GM20431 (cell line): Measurements from ENCODE around the gene C16orf87.
"Not testable (repeated sequence)": the region's sequence is repeated elsewhere in the genome, so short reads cannot be mapped to it uniquely, and the experiment has no call there.

Experiments
- in situ Hi-C: fragments of 300-500 bp; cut with MseI, MboI; formaldehyde crosslinking; loops from one replicate; pipeline ENCODE4 v1.15.0; 2020; ENCODE audit warnings: low sequenced_read_pairs; ENCODE audit not compliant: unreplicated experiment

The C16orf87 gene

DNA sequence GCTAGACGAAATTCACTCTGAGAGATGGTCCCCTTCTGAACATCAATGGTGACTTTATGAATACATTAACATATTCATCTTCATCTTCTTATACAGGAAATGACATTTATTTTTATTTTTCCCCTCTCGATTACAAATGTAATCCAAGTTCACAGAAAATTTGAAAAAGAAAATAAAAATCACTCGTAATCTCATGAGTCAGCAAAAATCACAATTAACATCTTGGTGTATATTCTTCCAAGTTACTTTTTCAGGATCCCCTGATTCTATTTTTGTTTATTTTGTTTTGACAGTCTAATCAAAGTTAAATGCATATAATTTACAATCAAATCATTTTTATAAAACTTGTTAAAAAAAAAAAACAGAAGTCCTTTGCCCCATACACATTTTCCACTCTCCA, 27.6 kb downstream of the C16orf87 start:
- in situ Hi-C loops, result no loop called here

DNA sequence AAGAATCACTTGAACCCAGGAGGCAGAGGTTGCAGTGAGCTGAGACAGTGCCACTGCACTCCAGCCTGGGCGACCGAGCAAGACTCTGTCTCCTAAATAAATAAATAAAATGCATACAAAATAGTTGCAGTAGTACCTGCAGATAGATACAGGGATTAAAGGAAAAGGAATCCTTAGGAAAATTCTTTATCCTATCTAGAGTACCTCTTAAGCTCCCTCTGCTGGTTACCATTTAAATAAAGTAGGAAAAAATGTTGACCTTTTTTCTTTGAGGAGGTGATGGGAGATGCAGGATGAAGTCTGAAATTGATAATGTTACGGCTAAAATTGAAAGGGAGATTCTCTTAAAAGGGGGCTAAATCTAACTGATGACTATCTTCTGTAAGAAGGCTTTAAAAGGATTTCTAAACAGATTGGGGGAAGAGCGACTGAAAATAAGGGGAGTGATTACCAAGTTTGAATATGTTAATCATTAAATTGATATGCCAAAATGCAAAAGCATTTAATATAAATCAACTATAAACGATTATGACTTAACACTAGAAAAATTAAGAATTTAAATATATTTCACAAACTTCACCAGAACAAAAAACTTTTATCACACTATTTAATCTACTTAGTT, 29.4 kb downstream of the C16orf87 start:
- in situ Hi-C loops, result no loop called here

DNA sequence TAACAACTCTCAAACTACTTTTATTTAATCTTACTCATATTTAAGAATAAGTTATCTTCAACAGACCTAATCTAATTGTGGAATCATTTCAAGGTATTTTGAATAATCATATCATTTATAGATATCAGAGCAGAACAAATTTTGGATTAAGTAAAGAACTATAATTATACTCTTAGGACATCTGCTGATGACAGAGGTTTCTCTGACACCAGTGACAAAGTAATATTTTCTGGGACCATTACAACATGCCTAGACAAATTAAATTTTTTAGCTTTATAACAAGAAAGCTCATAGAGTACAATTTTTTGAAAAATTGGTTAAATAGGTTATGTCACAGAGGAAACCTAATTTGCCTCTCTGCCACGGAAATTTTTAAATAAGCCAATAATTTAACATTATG, 30.5 kb downstream of the C16orf87 start:
- in situ Hi-C loops, result no loop called here

DNA sequence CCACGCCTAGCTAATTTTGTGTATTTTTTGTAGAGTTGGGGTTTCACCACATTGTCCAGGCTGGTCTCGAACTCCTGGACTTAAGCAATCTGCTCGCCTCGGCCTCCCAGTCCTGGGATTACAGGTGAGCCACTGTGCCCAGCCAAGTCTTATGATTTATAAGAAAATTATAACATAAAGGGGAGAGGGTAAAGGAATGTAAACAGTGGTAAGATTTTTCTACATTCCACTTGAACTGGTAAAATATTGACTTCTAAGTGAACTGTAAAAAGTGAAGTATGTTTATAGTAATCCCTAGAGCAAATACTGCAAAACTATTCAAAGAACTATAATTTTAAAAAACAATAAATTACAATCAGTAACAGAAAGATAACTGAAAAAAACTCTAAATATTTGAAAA, 33.5 kb downstream of the C16orf87 start:
- in situ Hi-C loops, result no loop called here

DNA sequence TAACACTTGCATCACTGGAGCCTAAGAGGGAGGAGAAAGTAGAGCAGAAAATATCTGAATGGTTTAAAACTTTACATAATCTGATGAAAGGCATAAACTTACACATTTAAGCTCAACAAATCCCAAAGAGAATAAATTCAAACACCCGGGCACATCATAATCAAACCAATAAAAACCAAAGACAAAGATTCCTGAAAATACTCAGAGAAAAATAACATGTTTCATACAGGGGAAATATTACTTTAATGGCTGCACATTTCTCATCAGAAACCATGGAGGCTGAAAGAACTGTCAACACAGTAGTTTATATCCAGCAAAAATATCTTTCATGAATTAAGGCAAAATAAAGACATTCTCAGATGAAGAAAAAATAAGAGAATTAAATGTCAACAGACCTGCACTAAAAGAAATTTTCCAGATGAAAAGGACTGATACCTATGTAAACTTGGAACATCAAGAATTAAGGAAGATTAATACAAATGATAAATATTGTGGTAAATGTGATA, 34.2 kb downstream of the C16orf87 start:
- in situ Hi-C loops, result no loop called here

DNA sequence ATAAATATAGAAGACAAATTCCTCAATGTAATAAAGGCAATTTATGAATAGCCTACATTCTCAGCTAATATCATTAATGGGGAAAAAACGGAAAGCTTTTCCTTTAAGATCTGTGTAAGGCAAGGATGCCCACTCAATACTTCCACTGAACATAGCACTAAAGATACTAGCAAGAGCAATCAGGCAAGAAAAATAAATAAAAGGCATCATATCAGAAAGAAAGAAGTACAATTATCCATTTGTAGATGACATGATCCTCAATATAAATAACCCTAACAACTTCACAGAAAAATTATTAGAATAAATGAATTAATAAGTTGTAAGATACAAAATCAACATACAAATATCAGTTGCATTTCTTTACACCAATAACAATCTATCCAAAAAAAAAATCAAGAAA, 37.1 kb downstream of the C16orf87 start:
- in situ Hi-C loops, result no loop called here

DNA sequence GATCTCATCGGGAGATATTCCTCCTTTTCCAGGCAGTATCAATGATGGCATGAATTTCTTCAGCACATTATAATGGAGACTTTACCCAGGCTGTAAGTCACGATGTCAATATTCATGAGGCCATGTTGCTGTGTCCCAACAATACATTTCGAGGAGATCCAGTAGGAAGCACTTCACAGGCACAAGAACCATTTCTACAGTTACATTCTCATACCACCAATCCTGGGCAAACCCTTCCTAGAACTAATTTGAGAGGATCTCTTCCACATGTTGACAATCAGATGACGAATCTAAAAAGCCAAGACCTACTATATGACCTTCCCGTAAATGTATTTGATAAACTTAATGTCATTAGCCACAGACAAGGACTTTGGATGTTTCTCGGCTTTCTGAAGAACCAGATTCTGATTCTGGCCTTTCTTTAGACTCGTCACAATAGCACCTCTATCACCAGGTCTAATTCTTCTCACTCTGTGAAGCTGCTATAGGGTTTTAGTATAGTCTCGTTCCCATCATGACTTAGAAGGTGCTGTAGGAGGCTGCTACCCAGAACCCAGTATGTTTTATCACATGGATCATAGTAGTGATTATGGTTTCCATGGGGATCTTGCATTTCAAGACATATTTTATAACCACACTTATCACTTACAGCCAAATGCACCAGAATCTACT, 40.2 kb downstream of the C16orf87 start:
- in situ Hi-C loops, result no loop called here

DNA sequence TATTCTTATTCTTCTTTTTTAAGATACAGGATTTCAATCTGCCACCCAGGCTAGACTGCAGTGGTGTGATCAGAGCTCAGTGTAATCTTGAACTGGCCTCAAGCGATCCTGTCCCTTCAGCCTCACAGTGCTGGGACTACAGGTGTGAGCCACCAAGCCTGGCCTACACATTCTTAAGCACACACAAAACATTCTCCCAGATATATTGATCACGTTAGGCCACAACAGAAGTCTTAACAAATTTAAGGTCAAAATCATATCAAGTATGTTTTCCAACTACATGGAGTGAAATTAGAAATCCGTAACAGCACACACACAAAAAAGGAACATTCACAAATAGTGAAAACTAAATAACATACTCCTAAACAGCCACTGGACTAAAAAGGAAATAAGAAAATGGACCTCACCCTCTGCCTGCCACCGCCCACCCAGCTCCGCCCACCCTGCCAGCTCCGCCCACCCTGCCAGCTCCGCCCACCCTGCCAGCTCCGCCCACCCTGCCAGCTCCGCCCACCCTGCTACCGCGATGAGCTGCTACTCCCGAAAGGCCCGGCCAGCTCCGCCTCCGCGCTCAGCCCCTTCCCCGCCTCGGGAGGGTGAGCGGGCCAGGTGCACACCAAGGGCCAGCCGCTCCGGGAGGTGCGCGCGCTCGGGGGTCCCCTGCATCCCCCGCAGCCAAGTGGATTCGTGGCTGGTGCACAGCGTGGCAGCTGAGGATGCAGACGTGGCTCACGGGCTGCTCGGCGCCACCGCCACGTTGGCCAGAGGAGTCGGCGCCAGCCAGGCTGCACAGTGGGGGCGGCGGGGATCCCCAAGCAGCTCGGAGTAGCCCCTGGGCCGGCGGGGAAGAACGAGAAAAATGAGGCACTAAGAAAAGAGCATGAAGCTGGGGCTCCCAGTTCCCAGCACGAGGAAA, 41.2 kb downstream of the C16orf87 start:
- in situ Hi-C loops, result no loop called here

DNA sequence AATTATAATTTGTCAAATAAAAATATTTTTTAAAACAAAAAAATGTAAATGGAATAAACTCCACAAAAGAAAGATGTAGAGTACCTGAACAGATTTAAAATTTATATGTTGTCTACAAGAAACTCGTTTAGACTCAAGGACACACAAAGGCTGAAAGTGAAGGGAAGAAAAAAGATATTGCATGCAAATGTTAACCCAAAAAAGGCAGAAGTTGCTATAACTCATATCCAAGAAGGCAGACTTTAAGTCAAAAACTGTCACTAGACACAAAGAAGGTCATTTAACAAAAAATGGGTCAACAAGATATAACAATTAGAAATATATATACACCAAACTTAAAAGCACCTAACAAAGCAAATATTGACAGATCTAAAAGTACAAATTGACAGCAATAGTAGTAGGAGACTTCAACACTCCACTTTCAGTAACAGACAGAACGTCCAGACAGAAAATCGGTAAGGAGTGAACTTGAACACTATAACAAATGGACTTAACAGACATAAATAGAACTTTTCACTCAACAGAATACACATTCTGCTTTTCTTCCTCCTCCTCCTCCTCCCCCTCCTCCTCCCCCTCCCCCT, 42.0 kb downstream of the C16orf87 start:
- in situ Hi-C loops, result no loop called here

DNA sequence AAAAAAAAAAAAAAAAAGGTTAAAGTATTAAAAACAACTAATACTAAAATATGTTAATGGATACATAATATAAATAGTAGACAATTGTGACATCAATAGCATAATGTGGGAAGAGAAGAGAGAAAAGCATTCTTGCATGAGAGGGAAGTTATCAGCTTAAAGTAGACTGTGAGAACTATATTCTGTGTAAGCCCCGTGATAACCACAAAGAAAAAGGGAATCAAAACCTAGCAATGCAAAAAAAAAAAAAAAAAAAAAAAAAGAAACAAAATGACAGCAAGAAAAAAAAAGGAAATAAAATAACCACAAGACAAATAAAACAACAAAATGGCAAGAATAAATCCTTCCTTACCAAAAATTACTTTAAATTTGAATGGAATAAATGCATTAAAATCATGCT, 43.1 kb downstream of the C16orf87 start:
- in situ Hi-C loops, result no loop called here

DNA sequence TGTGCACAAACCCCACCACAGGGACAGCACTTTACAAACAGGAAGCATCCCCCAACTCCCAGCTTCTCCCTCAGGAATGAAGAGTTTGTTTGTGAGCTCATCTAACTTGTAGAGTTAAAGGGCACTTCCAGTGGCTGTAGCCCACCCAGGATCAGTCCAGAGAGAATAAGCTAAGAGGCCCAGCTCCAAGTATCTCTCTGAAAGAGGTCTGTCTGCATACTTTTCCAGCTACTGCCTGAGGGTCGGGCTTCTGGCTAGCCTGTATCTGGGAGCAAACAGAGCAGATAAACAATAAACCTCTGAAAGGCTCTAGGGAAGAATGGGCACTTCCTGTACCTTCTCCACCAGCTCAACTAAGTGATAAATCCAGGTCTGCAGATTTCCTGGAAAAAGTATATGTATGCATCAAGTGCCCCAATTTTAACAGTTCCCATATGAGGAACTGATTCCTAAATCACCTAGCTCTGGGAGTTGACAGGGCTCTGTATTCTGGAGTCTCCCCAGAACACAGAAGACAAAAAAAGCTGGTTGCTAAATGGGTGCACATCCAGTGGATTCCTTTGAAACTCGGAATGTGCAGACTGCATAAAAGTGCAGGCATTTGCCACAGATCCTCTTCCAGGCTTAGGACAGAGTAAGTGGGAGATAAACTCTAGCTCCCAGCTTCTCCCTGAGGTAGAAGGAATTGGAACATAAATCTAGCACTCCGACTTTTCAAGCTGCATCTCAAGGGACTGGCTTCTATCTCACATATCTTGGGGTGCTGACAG, 45.7 kb downstream of the C16orf87 start:
- in situ Hi-C loops, result no loop called here

DNA sequence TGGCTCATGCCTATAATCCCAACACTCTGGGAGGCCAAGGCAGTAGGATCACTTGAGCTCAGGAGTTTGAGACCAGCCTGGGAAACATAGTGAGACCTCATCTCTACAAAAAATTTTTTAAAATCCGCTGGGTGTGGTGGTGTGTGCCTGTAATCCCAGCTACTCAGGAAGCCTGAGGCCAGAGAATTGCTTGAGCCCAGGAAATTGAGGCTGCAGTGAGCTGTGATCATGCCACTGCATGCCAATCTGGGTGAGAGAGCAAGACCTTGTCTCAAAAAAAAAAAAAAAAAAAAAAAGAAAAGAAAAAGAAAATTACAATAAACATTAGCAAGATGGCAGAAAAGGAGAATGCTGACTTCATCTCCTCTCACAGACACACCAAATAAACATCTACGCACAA, 46.4 kb downstream of the C16orf87 start:
- in situ Hi-C loops, result not testable (repeated sequence)

DNA sequence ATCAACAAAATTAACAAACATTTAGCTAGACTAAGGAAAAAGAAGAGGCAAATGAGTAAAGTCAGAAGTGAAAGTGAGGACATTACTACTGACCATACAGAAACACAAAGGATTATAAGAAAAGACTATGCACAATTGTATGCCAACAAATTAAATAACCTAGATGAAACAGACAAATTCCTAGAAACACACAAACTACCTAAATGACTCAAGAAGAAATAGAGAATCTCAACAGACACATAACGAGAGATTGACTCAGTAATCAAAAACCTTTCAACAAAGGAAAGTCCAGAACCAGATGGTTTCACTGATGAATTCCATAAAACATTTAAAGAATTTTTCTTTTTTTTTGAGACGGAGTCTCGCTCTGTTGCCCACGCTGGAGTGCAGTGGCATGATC, 47.2 kb downstream of the C16orf87 start:
- in situ Hi-C loops, result no loop called here

DNA sequence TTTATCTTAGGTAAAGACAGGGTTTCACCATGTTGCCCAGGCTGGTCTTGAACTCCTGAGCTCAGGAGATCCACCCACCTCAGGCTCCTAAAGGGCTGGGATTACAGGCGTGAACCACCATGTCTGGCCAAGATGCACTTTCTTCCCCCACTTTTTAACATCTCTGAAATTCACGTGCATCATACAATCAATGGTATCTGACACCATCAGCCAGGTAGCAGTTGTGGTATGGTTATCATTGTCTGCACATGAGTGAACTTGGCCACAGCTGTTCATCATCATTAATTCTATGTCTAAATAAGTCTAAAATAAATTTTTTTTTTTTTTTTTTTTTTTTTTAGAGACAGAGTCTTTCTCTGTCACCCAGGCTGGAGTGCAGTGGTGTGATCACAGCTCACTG, 48.7 kb downstream of the C16orf87 start:
- in situ Hi-C loops, result no loop called here

DNA sequence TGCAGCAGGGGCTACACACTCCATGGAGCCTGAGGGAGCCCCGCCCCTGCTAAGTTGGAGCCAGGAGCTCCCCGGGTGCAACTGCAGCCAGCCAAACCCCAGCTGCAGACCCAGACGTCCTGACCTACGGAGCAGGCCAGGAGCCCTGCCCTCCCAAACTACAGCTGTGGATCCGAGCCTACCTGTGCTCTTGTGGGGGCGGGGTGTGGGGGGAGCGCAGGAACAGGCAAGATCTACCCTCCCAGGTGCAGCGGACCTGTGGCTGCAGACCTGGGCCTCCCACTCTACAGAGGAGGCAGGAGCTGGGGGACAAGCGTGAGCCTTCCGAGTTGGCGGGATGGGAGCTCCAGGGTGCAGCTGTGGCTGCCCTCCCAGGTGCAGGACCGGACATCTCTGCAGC, 53.2 kb downstream of the C16orf87 start:
- in situ Hi-C loops, result no loop called here

DNA sequence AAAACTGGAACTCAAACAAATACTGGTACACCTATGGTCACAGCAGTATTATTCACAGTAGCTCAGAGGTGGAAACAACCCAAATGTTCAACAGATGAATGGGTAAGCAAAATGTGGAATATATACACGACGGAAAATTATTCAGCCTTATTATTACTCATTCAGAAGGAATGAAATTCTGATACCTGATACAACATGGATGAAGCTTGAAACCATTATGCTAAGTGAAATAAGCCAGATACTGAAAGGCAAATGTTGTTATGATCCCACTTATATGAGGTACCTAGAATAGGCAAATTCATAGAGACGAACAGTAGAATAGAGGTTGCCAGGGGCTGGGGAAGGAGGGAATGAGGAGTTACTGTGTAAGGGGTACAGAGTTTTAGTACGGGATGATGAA, 55.8 kb downstream of the C16orf87 start:
- in situ Hi-C loops, result no loop called here

DNA sequence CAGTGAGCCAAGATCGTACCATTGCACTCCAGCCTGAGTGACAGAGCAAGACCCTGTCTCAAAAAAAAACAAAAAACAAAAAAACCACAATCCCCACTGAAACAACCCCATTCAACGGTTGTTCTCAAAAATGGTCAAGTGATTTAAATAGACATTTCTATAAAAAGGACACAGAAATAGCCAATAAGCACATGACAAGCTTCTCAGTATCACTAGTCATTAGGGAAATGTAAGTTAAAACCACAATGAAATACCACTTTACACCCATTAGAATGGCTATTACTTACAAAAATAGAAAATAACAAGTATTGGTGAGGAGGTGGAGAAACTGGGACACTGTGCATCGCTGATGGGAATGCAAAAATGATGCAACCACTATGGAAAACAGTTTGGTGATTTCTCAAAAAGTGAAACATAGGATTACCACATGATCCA, 56.2 kb downstream of the C16orf87 start:
- in situ Hi-C loops, result no loop called here

DNA sequence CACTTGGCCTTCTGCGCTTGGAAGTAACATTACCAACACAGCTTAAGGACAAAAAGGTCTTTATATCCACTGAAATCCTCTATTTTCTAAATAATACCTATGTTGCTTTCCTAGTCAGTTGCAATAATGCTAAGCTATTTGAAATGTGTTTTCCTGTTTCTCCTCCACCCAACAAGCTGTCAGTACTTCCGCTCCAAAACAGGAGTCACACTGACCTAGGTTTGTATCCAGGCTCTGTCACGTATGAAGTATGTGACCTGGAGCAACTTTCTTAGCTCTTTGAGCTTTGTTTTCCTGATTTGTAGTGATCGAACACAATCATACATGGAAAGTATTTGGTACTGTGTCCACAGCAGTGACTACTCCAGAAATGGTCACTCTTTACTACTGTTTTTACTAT, 58.5 kb downstream of the C16orf87 start:
- in situ Hi-C loops, result no loop called here

DNA sequence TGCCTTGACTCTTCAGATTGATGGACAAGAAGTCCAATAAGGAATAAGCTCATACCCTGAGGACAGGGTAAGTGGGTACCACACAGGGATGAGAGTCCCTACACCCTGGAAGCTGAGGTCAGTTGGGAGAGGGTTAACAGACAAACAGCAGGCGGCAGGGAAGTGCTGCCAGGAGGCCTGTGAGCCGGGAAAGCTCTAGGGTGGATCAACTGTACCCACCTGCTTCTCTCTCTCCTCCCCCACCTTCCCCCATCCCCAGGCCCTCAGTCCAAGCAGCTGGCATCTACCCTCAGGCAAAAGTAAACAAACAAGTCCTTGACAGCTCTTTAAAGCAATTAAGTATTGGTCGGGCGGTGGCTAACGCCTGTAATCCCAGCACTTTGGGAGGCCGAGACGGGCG, 62.2 kb downstream of the C16orf87 start:
- in situ Hi-C loops, result no loop called here

DNA sequence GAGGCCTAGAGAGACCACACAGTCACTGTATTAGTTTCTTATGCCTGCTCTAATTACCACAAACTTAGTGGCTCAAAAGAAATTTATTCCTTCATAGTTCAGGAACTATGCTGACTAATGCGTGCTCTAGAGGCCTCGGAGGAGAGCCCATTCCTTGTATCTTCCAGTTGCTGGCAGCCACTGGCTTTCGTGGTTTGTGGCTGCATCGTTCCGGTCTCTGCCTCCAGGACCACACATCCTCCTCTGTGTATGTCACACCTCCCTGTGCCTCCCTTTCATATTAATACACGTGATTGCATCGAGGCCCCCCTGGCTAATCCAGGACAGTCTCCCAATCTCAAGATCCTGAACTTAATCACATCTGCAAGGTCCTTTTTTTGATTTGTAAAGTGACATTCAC, 65.9 kb downstream of the C16orf87 start:
- in situ Hi-C loops, result no loop called here
